Naive thymus-derived CD4-positive, alpha-beta T cell (primary cell): ENCODE results near the gene CHD8. TPM values are rescaled to one million over a fixed set of nuclear protein-coding genes. Genes with fewer than 3 reads are reported as not detected.

ENCODE experiments used
- ATAC-seq: fragments of 150-1000 bp; cut with Tn5 transposase; 2 replicates; pipeline ENCODE4 v1.10.0; 2021; ENCODE audit warnings: mild to moderate bottlenecking, moderate library complexity
- CTCF ChIA-PET: fragments of 350-600 bp; sonication (Branson Sonifier 250); formaldehyde crosslinking; loops from one replicate; lab custom pipeline; 2021; ENCODE audit warnings: antibody characterized with exemption; lab: Charles Lee
- POLR2A ChIA-PET: fragments of 350-600 bp; sonication (Branson Sonifier 250); formaldehyde crosslinking; loops from one replicate; lab custom pipeline; 2021; ENCODE audit warnings: antibody characterized with exemption, inconsistent platforms; lab: Charles Lee
- DNase-seq, 9 donors: peaks; one replicate each; pipeline versions ENCODE4 v3.0.0 to v3.0.0-alpha.2; 2020 to 2022; ENCODE audit warnings: mixed read lengths in 1 of 9
- H3K27ac ChIP-seq: one replicate; pipeline ENCODE4 v1.7.0; 2013; ENCODE audit warnings: mild to moderate bottlenecking, low read depth, low read length, moderate library complexity
- H3K27me3 ChIP-seq, 2 donors: one replicate each; pipeline ENCODE4 v1.7.0; 2013; ENCODE audit warnings: low read length in 2 of 2, mild to moderate bottlenecking in 2 of 2, moderate library complexity in 2 of 2; ENCODE audit not compliant: control insufficient read depth in 2 of 2, insufficient read depth in 2 of 2
- H3K36me3 ChIP-seq, 3 experiments: 1 replicate in 2 of 3; 2 replicates in 1 of 3; pipeline ENCODE4 v1.7.0; 2013; ENCODE audit warnings: low read length in 3 of 3, mild to moderate bottlenecking in 3 of 3, moderate library complexity in 1 of 3; ENCODE audit not compliant: insufficient read depth in 3 of 3, control insufficient read depth in 2 of 3
- H3K4me1 ChIP-seq, 2 donors: one replicate each; pipeline ENCODE4 v1.7.0; 2013; ENCODE audit warnings: low read length in 2 of 2, mild to moderate bottlenecking in 2 of 2, moderate library complexity in 1 of 2; ENCODE audit not compliant: control insufficient read depth in 2 of 2, insufficient read depth in 2 of 2
- H3K4me3 ChIP-seq: 2 replicates; pipeline ENCODE4 v1.7.0; 2013; ENCODE audit warnings: mild to moderate bottlenecking, low read length
- H3K9me3 ChIP-seq, 3 experiments: 1 replicate in 2 of 3; 2 replicates in 1 of 3; pipeline ENCODE4 v1.7.0; 2013; ENCODE audit warnings: low read length in 3 of 3; ENCODE audit not compliant: control insufficient read depth in 2 of 3
- H3K27ac Mint-ChIP-seq, 9 donors: one replicate each; pipeline ENCODE4 v1.8.0; 2020 to 2022; ENCODE audit warnings: mixed read lengths in 9 of 9, mild to moderate bottlenecking in 8 of 9, moderate library complexity in 5 of 9, inconsistent platforms in 2 of 9
- H3K27me3 Mint-ChIP-seq, 5 donors: one replicate each; pipeline ENCODE4 v1.8.0; 2021 to 2022; ENCODE audit warnings: mixed read lengths in 5 of 5, mild to moderate bottlenecking in 1 of 5
- H3K36me3 Mint-ChIP-seq, 5 donors: one replicate each; pipeline ENCODE4 v1.8.0; 2020 to 2022; ENCODE audit warnings: mixed read lengths in 5 of 5, mild to moderate bottlenecking in 3 of 5, inconsistent platforms in 1 of 5
- H3K4me1 Mint-ChIP-seq, 7 donors: one replicate each; pipeline ENCODE4 v1.8.0; 2020 to 2022; ENCODE audit warnings: mixed read lengths in 7 of 7, mild to moderate bottlenecking in 3 of 7, inconsistent platforms in 1 of 7
- H3K4me3 Mint-ChIP-seq, 10 donors: one replicate each; pipeline ENCODE4 v1.8.0; 2020 to 2022; ENCODE audit warnings: mild to moderate bottlenecking in 10 of 10, mixed read lengths in 10 of 10, moderate library complexity in 6 of 10, inconsistent platforms in 2 of 10
- H3K9me3 Mint-ChIP-seq, 11 donors: one replicate each; pipeline ENCODE4 v1.8.0; 2020 to 2022; ENCODE audit warnings: mixed read lengths in 11 of 11, mild to moderate bottlenecking in 4 of 11, inconsistent platforms in 1 of 11, moderate library complexity in 1 of 11
- intact Hi-C, 2 donors: fragments of 100-400 bp; cut with micrococcal nuclease; formaldehyde crosslinking; loops; one replicate each; pipeline ENCODE4 v1.15.1; 2023
- polyA plus RNA-seq, 2 donors: library from polyadenylated mRNA; unstranded; fragments of 300-500 nt; fragmentation: Illumina TruSeq; gene quantifications; one replicate each; pipeline ENCODE4 v1.2.3, GENCODE V29; 2021
- total RNA-seq, 6 experiments: library from RNA in 5 of 6; stranded (reverse) in 5 of 6; gene quantifications; 1 replicate in 5 of 6; 2 replicates in 1 of 6; pipeline ENCODE4 v1.2.3 and lab custom pipeline; 2021 to 2026

Gene CHD8
- total and polyA plus RNA-seq, 7 experiments from 2014 or later: 39.3 to 143 (median 128) TPM

DNA sequence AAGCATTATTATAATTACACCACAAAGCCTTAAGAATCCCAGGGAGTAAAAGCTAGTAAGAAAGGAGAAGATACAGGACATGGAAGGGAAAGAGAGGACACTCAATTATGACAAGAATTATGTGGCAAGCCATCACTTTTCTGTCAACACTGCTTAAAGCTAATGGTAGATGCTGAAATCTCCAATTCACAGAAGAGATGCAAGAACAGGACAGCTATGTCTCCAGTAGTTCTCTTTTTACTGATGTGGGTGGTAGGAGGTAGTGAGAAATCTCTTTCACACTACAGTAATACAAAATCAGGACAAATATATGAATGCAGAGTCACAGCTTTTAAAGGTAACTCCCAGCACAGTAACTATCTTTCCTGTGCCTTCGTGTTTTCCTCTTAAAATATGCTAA lies 29.2 kb downstream of the CHD8 start:
- DNase-seq (no peak), ATAC-seq (no peak)
- H3K27me3 ChIP-seq: no peaks in the 10 kb centered on the region
- Mint-ChIP-seq H3K27ac (peak overlapping the region in 1 of 9 donors; percentile 21), H3K9me3 (no peaks in the 10 kb centered on the region), H3K4me1 (peaks cover 3 to 21% (median 8%) of the 10 kb centered on the region in 7 donors), H3K27me3 (no peaks in the 10 kb centered on the region), H3K36me3 (peaks cover 14 to 67% (median 25%) of the 10 kb centered on the region in 5 donors), H3K4me3 (no peak overlapping the region)
- H3K4me1 ChIP-seq: no peaks in the 10 kb centered on the region
- intact Hi-C loops: no loop called here
- no peak overlapping the region for H3K4me3 ChIP-seq
- POLR2A ChIA-PET: interaction anchor here (1.1 kb wide), 1 partner anchor 51 kb away, joined by 6 read pairs; the partner anchor contains the start of genes RAB2B and TOX4
- H3K9me3 ChIP-seq: no peaks in the 10 kb centered on the region
- CTCF ChIA-PET: interaction anchor here (0.6 to 0.7 kb wide), 2 partner anchors 22 to 1347 kb away, joined by 3 to 4 read pairs; no protein-coding TSS in a partner anchor
- peaks cover 38 to 87% (median 57%) of the 10 kb centered on the region in 3 experiments for H3K36me3 ChIP-seq
- H3K27ac ChIP-seq: no peak overlapping the region

DNA sequence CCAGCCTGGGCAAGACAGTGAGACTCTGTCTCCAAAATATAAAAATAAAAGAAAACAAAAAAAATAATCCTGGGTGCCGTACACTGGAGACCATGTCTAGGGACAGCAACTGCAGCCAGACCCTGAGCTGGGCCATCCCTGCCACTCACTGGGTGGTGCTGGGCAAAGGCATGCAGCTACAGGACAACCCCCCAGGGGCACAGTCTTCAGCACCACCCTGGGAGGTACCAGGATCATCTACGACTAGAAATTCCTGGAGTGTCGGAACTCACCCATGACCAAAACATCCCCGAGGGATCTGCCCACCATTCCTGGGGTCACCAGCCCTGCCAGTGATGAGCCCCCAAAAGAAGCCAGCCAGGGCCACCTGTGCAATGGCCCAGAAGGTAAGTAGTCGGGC lies 36.4 kb downstream of the CHD8 start:
- Mint-ChIP-seq H3K27me3 (no peaks in the 10 kb centered on the region), H3K27ac (no peak overlapping the region), H3K4me3 (no peak overlapping the region), H3K9me3 (no peaks in the 10 kb centered on the region), H3K4me1 (peaks cover 0 to 13% (median 1%) of the 10 kb centered on the region in 7 donors), H3K36me3 (peaks cover 9 to 42% (median 16%) of the 10 kb centered on the region in 5 donors)
- ATAC-seq (no peak), DNase-seq (no peak)
- no peak overlapping the region for H3K27ac ChIP-seq
- H3K9me3 ChIP-seq: no peaks in the 10 kb centered on the region
- peaks cover 33 to 63% (median 34%) of the 10 kb centered on the region in 3 experiments for H3K36me3 ChIP-seq
- H3K27me3 ChIP-seq: no peaks in the 10 kb centered on the region
- ChIA-PET CTCF (no interaction called here), POLR2A (no interaction called here)
- H3K4me3 ChIP-seq: no peak overlapping the region
- H3K4me1 ChIP-seq: no peaks in the 10 kb centered on the region
- intact Hi-C loops: no loop called here

DNA sequence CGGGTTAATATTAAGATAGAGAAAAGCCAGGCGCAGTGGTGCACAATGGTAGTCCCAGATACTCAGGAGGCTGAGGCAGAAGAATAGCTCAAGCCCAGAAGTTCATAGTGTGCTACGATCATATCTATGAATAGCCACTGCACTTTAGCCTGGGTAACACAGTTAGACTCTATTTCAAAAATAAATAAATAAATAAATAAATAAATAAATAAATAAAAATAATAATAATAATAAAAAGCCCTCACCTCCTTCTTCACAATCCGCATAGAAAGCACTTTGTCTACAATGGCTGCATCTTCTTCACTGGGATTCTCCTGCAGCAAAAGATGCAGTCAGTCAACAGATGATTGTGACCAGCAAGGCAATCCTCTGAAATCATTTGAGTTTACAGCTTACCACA lies 40.6 kb downstream of the CHD8 start:
- no peaks in the 10 kb centered on the region for H3K9me3 Mint-ChIP-seq
- H3K27ac Mint-ChIP-seq: no peak overlapping the region
- no peak overlapping the region for H3K4me3 Mint-ChIP-seq
- POLR2A ChIA-PET: interaction anchor here (0.5 kb wide), 1 partner anchor 192 kb away, joined by 4 read pairs; no protein-coding TSS in a partner anchor
- peaks cover 15 to 50% (median 28%) of the 10 kb centered on the region in 5 donors for H3K36me3 Mint-ChIP-seq
- ATAC-seq (no peak), DNase-seq (no peak)
- no peaks in the 10 kb centered on the region for H3K27me3 Mint-ChIP-seq
- peaks cover 0 to 14% (median 0%) of the 10 kb centered on the region in 7 donors for H3K4me1 Mint-ChIP-seq
- H3K36me3 ChIP-seq: peaks cover 38 to 69% (median 45%) of the 10 kb centered on the region in 3 experiments
- no peak overlapping the region for H3K4me3 ChIP-seq
- CTCF ChIA-PET: no interaction called here
- no peaks in the 10 kb centered on the region for H3K27me3 ChIP-seq
- H3K9me3 ChIP-seq: no peaks in the 10 kb centered on the region
- intact Hi-C loops: loop anchor here in 1 of 2 donors (2.0 kb wide), 1 partner anchor 15 kb away; no protein-coding TSS in a partner anchor
- H3K4me1 ChIP-seq: no peaks in the 10 kb centered on the region
- no peak overlapping the region for H3K27ac ChIP-seq

DNA sequence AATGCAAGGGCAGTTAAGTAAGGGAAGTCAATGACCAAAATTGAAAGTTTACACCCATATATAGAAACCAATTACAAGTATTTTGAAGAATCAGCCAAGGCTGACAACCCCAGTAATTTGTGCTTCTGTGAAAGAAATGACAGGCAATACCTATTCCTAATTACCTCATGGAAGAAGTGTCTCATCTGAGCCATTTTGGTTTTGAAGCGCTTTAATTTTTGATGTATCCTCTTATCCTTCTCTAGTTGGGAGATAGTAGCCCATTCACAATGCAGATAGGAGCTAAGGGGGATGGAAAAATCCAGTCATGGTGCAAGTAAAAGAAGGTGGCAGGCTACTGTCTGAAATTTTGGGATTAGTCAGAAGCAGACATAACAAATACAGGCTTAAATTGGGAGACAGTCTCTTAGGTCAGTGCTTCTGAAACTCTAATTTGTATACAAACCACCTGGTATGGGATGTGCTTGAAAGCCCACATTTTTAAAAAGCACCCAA lies 41.7 kb downstream of the CHD8 start:
- H3K27ac Mint-ChIP-seq: peak overlapping the region in 1 of 9 donors; percentile 54
- no peak overlapping the region for H3K27ac ChIP-seq
- no peaks in the 10 kb centered on the region for H3K9me3 ChIP-seq
- H3K27me3 ChIP-seq: no peaks in the 10 kb centered on the region
- H3K4me3 ChIP-seq: no peak overlapping the region
- no peaks in the 10 kb centered on the region for H3K9me3 Mint-ChIP-seq
- H3K36me3 ChIP-seq: peaks cover 32 to 68% (median 55%) of the 10 kb centered on the region in 3 experiments
- CTCF ChIA-PET: no interaction called here
- no peak for DNase-seq
- no peak overlapping the region for H3K4me3 Mint-ChIP-seq
- peaks cover 17 to 54% (median 30%) of the 10 kb centered on the region in 5 donors for H3K36me3 Mint-ChIP-seq
- H3K4me1 Mint-ChIP-seq: peaks cover 0 to 14% (median 0%) of the 10 kb centered on the region in 7 donors
- no peak for ATAC-seq
- intact Hi-C loops: loop anchor here in 1 of 2 donors (2.0 kb wide), 1 partner anchor 13 kb away; no protein-coding TSS in a partner anchor
- POLR2A ChIA-PET: interaction anchor here (0.6 kb wide), 1 partner anchor 95 kb away, joined by 3 read pairs; no protein-coding TSS in a partner anchor
- no peaks in the 10 kb centered on the region for H3K27me3 Mint-ChIP-seq
- H3K4me1 ChIP-seq: no peaks in the 10 kb centered on the region

DNA sequence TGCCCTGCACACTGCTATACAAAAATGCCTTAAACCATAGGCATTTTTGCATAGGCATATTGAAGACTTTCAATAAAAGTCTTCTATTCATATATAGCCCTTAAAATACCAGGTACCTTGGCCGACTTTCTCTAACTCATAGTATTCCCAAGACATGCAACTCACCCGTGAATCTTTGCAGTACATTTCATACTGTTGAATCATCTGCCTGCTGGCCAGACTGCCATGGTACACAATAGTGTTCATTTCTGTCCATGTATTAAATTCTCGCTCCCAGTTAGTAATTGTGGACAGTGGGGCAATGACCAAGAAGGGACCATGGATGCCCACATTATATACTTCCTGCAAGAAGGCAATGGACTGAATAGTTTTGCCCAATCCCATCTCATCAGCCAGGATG lies 47.8 kb downstream of the CHD8 start:
- H3K4me1 Mint-ChIP-seq: peaks cover 0 to 8% (median 0%) of the 10 kb centered on the region in 7 donors
- no peak overlapping the region for H3K4me3 Mint-ChIP-seq
- H3K36me3 Mint-ChIP-seq: peaks cover 12 to 71% (median 36%) of the 10 kb centered on the region in 5 donors
- H3K27ac Mint-ChIP-seq: peak overlapping the region in 1 of 9 donors; percentile 28
- no peak overlapping the region for H3K4me3 ChIP-seq
- no peaks in the 10 kb centered on the region for H3K9me3 ChIP-seq
- peaks cover 20 to 91% (median 74%) of the 10 kb centered on the region in 3 experiments for H3K36me3 ChIP-seq
- intact Hi-C loops: loop anchor here in 1 of 2 donors (10.0 kb wide), 1 partner anchor 53 kb away; no protein-coding TSS in a partner anchor
- DNase-seq: no peak
- ChIA-PET POLR2A (interaction anchor here (0.6 kb wide), 1 partner anchor 27 kb away, joined by 4 read pairs; no protein-coding TSS in a partner anchor), CTCF (no interaction called here)
- no peaks in the 10 kb centered on the region for H3K4me1 ChIP-seq
- no peak overlapping the region for H3K27ac ChIP-seq
- ATAC-seq: no peak
- H3K27me3 ChIP-seq: no peaks in the 10 kb centered on the region
- no peaks in the 10 kb centered on the region for H3K9me3 Mint-ChIP-seq
- H3K27me3 Mint-ChIP-seq: no peaks in the 10 kb centered on the region

DNA sequence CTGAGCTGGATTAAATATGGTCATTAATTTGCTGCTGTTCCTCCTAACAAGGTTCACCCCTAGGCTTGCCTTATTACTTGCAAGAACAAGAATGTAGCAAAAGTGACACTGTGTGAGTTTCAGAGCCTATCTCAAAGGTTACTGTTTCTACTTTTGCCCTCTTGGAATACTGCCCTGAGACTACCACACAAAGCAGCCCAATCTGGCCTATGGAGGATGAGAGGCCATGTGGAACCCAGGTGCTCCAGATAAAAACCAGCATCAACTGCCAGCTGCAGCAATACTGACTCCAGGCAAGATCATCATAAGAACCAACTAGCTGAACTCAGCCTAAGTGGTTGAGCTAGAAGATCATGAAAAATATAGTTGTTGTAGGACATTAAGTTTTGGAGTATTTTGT lies 49.7 kb downstream of the CHD8 start:
- Mint-ChIP-seq H3K27me3 (no peaks in the 10 kb centered on the region), H3K9me3 (no peaks in the 10 kb centered on the region), H3K36me3 (peaks cover 9 to 77% (median 41%) of the 10 kb centered on the region in 5 donors), H3K4me1 (peaks cover 0 to 8% (median 0%) of the 10 kb centered on the region in 7 donors), H3K27ac (peak overlapping the region in 1 of 9 donors; percentile 46), H3K4me3 (no peak overlapping the region)
- no peak for DNase-seq
- peaks cover 24 to 92% (median 80%) of the 10 kb centered on the region in 3 experiments for H3K36me3 ChIP-seq
- ChIA-PET POLR2A (interaction anchor here (1.1 kb wide), 1 partner anchor 13 kb away, joined by 4 read pairs; no protein-coding TSS in a partner anchor), CTCF (no interaction called here)
- intact Hi-C loops: loop anchor here in 1 of 2 donors (10.0 kb wide), 1 partner anchor 51 kb away; no protein-coding TSS in a partner anchor
- ATAC-seq: no peak
- H3K4me1 ChIP-seq: no peaks in the 10 kb centered on the region
- H3K9me3 ChIP-seq: no peaks in the 10 kb centered on the region
- H3K27me3 ChIP-seq: no peaks in the 10 kb centered on the region
- no peak overlapping the region for H3K4me3 ChIP-seq
- H3K27ac ChIP-seq: no peak overlapping the region
